HG03521 (cell line): Measurements from ENCODE around the gene RPL29.
"Not testable (repeated sequence)": the region's sequence is repeated elsewhere in the genome, so short reads cannot be mapped to it uniquely, and the experiment has no call there.

ENCODE experiments used
- ATAC-seq: cut with Tn5 transposase; IDR thresholded peaks from one replicate; pipeline ENCODE4 v1.9.1; 2021; ENCODE audit warnings: mild to moderate bottlenecking, moderate library complexity; ENCODE audit not compliant: unreplicated experiment

RPL29 gene

DNA sequence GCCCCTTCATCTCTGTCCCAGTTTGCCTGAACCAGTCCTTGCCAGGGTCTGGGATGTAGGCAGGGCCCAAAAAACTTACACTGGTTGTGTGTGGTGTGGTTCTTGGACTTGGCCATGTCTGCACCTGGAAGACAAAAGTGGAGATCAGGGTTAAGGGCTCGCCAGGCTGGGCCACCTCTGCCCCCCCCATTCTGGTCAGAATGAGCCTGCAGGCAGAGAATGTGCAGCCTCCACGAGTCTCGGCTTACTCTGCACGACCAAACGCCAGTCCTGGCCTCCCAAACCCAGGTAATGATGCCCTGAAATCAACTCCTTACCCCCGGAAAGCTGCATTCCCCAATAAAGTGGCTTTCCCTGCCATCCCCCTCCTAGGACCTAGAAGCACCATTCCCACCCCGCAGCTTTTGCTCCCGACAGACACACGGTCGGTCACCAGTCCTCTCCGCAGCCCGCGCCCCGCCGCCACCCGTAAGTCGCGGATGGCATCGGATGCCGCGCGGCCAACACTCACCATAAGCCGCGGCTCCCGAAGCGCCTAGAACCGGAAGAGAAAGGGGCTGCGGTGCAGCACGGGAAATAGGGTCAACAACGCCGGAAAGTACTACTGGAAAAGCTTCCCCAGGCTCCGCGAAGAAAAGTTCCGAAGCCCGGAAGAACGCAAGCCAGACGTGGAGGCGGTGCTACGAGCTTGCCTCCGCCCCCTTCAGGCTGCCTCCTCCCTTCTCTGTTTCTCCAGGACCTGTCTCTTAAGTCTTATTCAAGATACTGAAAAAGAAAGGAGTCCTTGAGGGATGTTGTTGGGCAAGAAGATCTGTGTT lies at the start of gene RPL29:
Gene RPL29 (minus strand): TSS at position 550 of the 818 bp plus-strand sequence. CDS start 434 bp downstream, at position 116.
- peak; percentile 91 for ATAC-seq

DNA sequence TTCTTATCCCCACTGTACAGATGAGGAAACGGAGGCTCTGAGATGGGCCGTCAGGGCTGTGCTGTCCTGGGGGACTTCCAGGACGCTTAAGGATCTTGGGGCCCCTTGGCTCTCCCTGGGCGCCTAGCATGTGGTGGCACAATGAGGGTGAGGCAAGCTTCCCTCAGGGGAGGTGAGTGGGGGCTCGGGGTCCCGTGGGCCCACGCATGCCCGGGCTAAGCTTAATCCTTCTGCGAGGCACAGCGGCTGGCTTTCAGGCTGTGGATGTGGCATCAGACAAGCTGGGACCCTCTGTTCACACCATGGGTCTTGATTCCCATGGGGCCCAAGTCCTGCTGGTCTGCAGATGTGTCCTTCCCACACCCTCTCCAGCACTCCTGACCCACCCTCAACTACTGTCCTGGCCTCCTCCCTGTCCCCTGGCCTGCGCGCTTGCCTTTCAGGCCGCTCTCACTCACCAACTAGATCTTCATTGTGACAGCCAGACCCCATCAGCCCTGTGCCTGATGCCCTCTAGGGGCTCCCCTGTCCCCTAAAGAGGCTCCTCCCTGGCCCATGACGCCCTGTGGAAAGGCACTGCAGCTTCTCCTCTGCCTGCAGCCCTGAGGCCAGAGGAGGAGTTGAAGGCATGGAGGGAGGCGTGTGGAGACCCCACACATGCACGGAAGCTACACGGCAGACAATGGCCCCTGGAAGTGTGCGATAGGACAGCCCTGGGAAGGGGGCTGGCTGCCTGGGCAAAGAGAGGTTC lies 49.3 kb upstream of the RPL29 start:
- ATAC-seq, result no peak

DNA sequence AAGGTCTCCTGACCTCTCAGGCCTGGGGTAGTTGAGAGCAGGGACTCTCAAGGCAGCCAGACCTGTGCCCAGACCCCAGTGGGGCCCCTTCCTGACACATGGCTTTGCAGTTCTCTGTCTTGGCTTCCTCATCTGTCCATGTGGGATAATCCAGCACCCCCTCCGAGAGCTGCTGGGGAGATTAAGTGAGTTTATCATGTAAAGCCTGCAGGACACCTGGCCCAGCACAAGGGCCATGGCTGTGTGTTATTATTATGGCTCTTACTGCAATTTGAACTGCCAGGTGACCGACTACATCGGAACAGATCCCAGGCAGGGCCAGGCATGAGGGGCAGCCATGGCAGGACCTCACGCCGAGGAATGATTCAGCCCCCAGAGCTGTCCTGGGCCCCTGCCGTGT lies 48.1 kb upstream of the RPL29 start:
- ATAC-seq, result no peak

DNA sequence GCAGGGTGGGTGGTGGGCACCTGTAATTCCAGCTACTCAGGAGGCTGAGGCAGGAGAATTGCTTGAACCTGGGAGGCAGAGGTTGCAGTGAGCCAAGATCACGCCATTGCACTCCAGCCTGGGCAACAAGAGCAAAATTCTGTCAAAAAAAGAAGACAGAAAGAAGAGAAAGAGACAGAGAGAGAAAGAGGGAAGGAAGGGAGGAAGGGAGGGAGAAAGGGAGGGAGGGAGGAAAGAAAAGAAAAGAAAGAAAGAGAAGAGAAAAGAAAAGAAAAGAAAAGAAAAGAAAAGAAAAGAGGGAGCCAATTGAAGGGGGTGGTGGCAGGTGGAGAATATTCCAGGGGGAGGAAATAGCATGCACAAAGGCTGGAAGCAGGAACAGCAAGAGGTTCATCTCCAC lies 47.3 kb upstream of the RPL29 start:
- ATAC-seq, result not testable (repeated sequence)

DNA sequence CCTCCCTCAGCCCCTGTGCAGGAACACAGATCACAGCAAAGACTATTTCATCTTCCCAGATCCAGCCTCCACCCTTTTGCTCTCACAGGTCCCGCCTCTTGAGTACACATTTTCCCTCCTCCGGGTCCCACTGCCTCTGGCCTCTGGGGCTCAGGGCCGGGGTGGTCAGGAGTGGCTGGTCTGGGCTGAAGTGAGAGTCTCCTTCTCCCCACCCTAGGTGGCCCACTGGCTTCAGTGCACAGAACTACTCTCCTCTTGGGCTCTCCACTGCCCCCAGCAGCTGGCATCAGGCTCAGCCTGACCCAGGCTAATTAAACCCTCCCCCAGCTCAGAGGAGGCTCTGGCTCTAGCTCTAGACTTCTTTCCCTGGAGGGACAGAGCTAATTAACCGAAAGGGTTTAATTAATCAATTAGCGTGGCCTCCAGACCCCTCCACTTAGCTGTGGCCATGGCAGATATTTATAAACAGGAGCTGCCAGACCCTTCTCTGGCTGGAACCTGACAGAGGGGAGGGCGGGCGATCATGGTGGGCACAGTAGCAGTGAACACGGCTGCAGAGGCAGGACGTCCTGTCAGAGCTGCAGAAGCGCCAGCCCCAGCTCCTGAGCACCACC lies 45.5 kb upstream of the RPL29 start:
- no peak for ATAC-seq

DNA sequence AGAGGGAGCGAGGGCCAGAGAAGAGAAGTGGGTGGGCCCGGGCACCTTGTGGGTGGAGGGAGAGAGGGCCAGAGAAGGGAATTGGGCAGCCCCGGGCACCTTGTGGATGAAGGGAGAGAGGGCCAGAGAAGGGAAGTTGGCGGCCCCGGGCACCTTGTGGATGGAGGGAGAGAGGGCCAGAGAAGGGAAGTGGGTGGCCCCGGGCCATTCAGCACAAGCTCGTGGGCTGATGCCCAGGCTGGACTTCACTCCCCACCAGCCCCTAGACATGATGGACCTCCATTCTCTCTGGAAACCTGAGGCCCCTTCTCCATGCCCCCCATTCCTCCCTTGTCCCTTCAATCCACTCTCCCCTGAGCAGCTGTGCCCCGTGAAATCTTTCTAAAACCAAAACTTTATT lies 44.9 kb upstream of the RPL29 start:
- ATAC-seq, result no peak

DNA sequence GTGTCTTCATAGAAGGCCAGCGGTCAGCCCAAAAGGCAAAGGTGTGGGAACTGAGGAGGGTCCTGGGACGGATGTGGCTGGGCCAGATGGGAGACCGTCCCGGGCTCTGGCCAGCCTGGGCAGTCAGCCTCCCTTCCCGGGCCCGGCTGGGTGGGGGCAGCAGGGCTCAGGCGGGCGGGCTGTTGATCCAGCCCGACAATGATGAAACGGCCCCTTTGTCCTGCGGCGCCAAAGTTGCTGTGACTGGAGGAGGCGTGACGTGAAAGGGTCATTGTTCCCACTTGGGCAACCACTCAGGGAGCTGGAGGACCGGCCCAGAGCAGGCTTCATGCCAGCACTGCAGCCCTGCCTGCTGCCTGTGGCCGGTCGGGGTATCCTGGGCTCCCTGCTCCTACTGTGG lies 44.2 kb upstream of the RPL29 start:
- ATAC-seq, result no peak

DNA sequence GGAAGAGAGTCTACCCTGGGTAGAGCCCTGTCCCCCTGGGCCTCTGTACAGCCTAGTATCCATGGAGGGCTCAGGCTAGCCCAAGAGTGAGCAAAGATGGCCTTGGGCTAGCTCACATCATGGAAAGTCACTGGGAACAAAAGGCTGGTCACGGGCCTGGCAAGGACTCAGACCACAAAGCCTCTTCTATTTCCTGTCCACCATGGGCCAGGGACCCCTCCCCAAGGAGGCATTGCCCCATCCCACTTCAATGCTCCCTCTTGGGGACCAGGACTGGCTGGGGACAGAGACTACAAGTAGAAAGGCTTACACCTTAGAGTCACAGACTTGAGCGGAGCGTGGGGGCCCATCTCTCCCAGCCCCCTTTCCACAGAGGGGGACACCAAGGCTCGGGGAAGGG lies 43.7 kb upstream of the RPL29 start:
- ATAC-seq, result no peak

DNA sequence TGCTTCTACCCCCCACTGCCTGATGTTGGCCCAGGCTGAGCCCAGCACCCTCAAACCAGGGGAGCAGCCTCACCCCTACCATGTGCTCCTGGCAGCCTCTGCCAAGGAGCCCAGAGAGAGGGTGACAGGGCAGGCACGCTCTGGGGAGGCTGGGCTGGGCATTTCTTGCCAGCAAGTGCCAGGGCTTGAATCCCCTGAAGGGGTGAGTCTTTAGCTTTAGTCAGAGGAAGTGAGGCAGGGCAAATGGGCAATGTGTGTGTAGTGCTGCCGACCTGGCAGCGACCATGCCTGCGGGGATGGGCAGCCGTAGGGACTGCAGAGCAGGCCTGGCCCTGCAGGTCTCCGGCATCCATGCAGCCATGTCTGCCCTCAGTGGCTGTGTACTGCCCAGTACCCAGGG lies 42.5 kb upstream of the RPL29 start:
- no peak for ATAC-seq

DNA sequence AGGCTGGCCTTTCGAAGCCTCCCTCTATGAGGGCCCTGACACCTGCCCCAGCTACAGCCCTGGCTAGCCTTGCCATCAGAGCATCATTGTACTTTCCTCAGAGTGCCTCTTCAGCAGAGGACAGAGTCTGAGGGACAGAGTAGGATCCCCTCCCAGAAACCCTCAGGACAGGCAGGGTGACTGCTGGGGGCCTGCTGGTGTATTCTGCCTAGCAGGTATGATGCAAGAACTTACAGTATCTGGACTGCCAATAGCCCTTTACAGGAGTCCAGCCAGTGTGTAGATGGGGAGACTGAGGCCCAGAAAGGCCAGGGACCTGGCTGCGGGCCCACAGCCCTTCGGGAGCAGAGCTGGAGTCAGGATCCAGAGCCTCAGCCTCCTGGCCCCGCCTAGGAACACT lies 41.6 kb upstream of the RPL29 start:
- ATAC-seq, result no peak

DNA sequence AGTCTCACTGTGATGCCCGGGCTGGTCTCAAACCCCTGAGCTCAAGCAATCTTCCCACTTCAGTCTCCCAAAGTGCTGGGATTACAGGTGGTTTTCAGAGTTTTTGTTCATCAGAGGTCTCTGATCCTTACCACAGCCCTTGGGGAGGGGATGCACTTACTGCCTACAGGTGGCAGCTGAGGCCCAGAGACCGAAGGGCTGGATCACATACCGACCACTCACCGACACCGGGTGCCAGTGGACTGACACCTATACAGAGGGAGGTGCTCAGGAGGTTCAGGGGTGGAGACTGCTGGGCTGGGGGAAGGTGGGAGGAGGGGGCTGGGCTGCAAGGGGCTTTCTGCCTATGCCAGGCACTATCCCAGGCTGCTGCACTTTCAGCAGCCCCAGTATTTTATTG lies 41.1 kb upstream of the RPL29 start:
- ATAC-seq, result no peak

DNA sequence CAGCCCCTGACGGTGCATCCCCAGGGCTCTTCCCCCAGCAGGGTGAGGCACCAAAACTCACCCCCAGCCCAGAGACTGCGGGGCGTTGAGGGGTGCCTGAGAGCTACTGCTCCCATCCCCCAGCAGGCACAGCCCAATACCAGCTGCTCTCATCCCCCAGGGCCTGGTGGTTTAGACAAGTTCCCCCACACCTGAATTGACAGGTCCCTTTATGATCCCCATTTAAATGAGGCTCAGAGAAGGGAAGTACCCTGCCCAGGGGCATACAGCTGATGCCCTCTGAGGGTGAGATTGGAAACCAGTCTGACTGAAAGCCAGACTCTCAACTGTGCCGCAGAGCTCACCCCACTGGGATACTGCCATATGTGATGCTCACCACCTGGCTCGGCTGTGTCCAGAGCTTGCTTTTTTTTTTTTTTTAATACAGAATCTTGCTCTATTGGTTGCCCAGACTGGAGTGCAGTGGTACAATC lies 40.6 kb upstream of the RPL29 start:
- ATAC-seq, result no peak

DNA sequence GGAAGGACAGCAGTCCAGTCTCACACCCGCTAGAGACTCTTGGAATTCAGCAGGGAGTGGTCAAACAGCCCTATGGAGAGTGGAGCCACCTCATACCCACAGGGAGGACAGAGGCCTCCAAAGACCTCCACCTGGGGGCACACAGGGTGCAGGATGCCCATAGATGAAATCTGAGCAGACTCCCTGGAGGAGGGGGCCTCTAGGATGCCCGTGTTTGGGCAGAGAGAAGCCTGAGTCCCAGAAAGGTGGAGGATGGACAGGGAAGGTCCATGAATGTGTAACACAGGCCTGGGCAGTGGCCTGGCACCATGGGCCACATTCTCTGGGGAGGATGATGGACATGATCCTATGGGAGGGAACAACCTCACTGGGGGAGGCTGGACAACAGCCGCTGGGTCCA lies 39.0 kb upstream of the RPL29 start:
- no peak for ATAC-seq

DNA sequence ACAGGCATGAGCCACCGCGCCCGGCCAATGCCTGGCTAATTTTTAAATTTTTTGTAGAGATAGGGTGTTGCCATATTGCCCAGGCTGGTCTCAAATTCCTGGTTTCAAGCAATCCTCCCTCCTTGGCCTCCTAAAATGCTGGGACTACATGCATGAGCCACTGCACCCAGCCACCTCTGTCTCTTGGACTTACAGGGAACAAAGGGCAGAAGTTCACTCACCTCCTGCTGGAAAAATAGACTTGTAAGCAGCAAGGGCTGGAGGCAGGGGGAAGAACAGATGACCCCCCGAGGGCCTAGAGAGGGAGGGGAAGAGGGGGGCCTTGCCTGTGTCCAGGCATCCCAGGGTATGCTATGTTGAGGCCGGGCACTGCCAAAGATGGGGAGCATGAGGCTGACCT lies 38.5 kb upstream of the RPL29 start:
- no peak for ATAC-seq

DNA sequence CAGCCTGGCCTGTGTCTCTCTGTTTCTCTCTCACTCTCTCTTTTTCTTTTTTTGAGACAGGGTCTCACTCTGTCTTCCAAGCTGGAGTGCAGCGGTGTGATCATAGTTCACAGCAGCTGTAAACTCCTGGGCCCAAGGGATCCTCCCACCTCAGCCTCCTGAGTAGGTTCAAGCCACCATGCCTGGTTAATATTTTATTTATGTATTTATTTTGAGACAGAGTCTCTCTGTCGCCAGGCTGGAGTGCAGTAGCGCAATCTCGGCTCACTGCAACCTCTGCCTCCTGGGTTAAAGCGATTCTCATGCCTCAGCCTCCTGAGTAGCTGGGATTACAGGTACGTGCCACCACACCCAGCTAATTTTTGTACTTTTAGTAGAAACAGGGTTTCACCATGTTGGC lies 38.1 kb upstream of the RPL29 start:
- ATAC-seq, result not testable (repeated sequence)

DNA sequence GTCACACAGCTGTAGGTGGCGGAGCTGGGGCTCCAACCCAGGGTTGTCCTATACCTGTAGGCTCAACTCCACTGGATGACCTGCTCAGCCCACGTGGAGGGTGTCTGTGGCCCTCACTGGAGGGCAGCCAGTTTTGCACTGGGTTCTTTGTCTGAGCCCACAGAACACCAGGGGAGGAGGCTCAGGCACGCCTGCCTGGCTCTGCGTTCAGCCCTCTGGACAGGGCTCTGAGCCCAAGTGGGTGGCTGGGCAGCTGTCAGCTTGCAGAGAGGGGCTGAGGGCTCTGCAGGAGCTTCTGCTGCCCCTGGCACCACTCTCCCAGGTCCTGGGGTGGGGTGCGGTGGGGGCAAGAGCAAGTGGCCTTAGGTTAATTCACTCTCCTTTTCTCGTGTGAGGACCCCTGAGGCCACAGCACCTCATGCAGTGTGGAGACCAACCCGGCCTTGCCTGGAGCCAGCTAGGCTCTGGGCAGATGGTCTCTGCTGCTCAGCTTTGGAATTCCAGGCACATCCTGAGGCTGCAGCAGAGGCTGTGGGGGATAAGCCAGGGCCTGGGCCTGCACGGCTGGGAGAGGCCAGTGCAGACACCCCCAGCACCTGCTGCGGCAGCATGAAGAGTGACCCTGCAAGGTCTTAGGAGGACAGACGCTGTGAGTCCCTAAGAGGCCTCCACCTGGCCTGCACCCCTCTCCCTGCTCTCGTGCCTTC lies 37.2 kb upstream of the RPL29 start:
- ATAC-seq, result no peak

DNA sequence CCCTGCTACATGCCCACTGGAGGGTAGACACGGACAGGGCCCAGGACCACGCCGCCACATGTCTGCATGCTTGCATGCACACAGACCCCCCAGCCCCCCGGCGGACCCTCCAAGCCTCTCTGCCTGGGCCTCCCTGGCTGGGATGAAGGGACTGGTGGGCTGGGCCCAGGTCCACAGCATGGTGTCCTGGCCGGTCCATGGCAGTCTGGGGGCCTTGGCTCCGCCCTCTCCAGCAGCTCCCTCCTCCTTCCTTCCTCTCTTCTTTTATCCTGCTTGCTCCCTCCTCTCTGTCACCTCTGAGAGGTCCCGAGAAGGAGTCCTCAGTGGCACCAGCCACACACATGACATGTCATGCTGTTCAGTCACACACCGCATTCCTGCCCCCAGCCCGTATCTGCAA lies 36.2 kb upstream of the RPL29 start:
- no peak for ATAC-seq

DNA sequence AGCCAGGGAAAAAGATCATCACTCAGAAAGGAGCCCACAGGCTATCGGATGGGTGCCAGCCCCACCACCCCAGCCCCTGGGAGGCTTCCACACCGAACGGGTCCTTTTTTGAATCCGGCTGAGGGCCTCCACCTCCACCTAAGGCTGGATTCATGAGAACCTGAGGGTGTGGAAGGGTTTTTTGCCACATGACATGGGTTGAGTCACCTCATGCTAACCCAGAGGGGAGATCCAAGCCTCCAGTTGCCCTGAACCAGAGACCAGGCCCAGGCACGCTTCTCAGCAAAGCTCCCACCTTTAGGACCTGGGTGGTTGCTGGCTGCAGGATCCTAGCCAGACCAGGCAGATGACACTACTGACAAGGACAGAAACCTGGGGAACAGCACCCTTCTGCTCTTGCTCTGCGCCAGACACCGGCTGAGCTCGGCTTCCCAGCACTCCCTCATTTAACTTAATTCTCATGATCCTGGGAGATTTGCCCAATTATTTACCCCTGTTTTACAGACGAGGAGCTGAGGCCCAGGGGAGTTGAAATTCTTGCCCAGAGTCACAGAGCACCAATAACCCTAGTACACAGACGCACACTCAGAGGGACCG lies 35.1 kb upstream of the RPL29 start:
- no peak for ATAC-seq

DNA sequence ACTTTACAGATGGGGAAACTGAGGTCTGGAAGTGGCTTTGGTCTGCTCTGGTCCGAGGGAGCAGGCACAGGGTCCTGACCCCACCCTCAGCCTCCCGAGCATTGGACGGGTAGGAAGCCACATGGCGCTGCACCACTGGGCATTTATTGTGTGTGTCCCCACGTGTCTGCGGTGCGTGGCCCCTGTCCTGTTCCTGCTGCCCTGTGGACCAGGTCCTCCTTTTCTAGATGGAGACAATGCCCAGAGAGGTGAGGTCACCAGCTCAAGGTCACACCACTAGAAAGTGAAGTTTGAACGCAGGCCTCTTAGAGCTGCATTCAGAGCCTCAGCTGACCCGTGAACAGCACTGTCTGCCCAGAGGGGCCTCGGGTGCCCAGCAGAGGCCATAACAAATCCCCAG lies 33.8 kb upstream of the RPL29 start:
- no peak for ATAC-seq

DNA sequence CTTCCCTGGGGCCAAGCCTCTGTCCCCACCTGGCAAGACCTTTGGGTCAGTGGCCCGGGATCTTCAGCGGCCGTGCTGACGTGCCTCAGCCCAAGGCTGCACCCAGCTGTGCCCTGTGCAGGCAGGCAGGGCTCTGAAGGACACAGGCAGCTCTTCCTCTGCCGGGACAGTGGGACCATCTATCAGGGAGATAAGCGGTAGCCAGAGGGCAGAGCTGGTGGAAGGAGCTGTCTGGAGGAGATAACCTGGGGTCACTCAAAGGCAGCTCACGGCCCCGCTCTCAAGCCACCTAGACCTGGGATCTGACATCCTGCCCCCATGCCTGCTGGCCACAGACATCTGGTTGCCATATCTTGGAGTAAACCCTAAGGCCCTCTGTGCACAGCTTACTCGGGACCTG lies 33.4 kb upstream of the RPL29 start:
- ATAC-seq, result no peak

DNA sequence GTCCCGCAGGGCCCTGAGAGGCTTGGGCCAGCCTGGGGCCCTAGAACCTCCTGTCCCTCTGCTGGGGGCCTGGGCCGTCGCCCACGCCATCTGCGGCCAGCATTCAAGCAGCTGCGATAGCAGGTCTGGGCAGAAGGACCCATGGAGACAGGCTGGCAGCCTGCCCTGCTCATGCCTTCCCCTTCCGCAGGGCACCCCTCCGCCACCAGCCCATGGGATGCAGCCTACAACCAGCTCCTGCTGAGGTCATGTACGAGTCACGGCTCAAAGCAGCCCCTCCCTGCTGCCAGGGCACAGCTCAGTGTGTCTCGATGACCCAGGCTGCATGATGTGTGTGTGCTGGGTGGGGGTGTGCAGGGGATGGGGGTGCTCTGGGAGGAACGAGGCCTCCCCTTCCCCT lies 32.9 kb upstream of the RPL29 start:
- no peak for ATAC-seq
